ENCODE data around the gene BMP3.

BMP3 gene

DNA sequence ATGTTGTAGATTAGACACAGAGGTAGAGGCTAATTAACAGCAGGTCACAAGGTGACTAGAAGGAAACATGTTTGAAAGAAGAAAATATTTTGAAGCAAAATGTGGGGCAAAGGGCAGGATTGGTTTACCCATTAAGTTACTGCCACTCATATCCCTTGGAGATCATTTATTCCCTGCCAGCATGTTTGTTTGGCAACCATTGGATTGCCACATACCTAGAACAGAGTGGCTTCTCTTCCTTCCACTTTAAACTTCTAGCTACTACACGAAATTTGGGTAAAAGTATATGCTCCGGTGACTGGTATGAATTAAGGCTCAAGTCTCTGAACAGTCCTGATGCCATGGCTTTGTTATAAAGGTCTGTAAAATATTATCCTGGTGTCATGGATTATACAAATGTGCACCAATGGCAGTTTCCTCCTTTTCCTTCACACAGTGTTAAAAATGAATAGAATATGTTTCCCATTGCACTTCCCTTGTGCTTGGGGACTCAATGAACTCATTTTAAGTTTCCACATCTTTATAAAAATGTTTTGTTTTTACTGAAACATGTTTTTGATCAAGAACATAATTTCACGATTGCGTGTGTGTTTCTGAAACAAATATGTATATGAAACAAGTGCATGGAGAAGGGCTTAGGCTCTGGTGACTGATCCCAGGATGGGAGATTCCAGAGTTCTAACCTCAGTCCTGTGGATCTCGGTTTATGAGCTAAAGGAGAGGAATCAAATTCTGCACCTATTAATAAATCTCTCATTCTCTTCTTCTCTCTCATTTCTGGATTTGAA lies 12.3 kb downstream of the BMP3 start:
- no peak for DNase-seq (ENCODE audit: low read depth, low spot score)

DNA sequence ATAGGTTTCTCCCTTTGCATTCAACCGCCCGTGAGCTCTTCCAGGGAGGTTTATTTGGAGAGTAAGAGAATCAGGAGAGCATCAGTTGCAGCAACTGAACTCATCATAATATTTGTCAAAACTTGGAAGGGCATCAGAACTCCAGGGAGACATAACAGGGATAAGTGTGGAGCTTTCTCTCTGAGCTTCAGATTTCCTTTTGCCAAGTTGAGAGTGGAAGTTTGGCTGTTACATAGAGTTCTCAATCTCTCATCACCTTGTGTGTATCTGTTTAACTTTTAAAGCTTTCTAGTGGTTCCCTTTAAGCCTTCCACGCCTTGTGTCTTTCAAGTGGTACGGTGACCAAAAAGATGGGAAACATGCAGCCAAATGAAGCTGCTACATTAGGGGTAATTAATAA lies 18.8 kb downstream of the BMP3 start:
- DNase-seq (ENCODE audit: low read depth, low spot score) = no peak

DNA sequence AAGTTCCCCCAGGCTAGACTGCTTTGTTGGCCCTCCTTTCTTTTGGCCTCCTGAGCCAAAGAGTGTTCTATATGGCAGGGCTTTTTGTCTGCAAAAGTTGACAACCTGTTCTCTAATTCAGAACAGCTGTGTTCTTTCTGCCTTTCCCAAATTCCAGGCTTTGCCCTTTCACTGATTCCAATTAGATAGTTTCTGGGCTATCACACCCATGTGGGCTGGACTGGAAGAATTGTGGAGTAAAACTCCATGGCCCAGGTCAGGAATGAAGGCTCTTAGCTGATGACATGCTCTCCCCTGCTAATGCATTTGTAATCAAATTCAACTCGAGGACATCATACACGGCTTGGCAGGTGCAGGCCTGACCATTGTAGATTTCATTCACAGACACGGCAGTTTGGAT lies 19.4 kb downstream of the BMP3 start:
- no peak for DNase-seq (ENCODE audit: low read depth, low spot score)

DNA sequence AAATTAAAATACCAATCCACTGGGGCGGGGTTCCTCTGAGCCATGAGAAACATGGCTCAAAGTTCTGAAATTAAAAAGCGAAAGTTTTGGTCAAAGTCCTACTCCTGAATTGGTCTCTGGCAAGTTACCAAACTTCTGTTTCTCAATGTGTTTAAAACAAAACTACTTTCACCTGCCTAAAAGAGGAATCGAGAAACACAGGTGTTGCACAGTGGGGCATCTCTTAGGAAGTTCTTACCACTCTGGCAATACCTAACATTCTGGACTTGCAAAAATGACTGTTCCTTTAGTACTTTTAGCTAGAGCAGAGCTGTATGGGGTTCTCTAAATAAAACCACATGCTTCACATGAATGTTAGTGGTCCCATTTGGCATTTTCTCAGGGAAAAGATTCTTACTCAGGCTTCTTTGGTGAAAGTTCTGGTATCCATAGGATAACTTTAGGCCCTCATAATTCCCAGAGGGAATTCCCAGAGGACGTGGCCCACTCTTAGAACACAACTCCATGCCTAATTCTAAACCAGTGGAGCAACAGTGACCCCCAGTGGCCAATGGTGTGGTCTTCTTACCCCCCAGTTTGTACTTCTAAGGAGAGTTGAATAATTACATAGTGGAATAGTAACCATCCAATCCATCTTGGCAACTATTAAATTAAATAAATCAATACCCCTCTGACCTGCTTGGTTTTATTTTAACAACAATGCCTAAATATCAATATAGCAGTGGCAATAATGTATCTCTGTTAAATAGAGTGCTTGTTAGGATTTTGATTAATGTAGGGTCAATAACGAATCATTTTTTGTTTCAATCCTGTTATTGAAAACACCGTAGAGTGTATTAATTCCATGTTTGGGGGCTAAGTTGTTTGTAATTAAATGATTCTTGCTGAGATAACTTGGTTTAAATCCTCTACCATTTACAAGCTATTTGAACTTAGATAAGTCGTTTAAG lies 21.9 kb downstream of the BMP3 start:
- DNase-seq (ENCODE audit: low read depth, low spot score) = peak; percentile 53

DNA sequence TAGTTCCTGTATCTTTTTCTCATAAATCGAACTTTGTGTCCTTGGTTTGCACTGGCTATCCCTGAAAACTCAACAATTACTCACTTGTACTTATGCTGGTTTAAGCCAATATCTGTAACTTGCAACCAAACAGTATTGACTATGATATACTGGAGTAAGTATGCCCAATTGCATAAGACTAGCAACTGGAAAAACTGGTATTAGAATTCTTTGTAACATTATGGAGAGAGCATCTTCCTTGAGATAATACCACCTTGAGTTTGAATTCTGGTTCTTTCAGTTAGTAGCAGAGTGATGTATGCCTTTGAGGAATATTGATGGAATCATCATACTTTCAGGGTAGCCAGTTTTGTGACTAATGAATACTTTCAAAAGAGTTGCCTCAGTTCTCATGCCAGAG lies 28.1 kb downstream of the BMP3 start:
- DNase-seq (ENCODE audit: low read depth, low spot score) = no peak

DNA sequence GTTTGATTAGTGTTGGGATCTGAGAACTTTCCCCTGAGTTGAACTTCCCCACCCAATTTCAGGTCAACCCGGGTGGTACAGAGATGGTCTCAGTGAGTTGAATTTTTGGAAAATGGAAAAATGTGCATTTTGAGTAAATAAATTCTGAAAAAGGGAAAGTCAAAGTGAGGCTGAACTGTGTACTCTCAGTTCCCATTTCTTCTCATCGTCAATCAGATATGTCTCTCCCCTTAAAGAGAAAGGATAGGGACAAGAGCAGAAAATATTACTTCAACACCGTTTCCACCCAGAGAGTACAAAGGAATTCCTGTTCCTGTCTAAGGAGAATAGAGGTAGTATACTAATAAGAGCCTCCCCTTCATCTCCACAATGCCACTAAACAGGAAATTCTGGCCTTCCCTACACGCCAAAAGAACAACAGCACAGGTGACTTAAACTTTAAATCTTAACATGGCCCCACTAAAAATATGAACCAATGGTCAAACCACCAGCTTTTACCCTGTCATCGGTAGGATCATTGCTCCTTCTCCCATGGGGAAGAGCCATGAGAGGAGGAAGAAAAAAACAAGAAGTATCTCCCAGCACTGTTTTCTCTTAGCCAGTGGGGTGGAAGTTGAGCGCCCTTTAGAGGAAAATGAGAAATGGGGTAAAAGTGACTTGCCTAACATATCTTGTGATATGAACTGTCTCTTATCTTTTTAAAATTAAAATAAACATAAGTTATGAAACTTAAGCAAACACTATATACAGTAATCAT lies 30.3 kb downstream of the BMP3 start:
- DNase-seq (ENCODE audit: low read depth, low spot score) = no peak

DNA sequence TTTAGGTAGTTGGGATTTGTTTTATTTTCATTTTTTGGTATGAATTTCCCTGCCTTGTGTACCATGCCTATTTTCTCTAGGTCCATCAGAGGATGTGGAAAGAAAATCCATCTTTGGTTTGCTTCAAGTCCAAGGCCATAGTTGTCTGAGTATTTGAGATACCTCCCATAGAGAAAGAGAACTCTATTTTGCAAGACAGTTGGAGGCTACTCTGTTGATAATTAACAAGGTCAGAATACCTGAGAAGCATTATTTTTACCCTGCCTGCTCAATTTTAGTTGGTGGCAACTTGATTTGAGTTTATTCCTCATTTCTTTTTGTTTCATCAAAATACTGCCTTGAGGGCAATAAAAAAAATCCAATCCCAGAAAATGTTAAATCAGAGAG lies 30.8 kb downstream of the BMP3 start:
- DNase-seq (ENCODE audit: low read depth, low spot score) = no peak

DNA sequence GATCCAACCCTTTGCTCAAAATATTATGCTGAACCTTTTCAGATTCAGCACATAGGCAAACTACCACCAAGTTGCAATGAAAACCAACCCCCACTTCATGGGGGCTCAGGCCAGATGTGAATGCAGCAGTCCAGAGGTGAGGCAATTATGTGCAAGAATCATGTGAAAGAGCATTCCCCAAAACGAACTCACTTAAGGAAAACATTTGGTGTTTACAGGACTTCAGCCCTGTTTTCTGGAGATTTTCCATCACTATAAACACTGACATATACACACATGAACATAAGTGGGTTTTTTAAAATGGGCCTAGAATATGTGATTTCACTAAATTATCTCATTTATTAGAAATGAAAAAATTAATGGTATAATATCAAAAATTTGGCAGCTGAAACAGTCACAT lies 31.5 kb downstream of the BMP3 start:
- no peak for DNase-seq (ENCODE audit: low read depth, low spot score)

DNA sequence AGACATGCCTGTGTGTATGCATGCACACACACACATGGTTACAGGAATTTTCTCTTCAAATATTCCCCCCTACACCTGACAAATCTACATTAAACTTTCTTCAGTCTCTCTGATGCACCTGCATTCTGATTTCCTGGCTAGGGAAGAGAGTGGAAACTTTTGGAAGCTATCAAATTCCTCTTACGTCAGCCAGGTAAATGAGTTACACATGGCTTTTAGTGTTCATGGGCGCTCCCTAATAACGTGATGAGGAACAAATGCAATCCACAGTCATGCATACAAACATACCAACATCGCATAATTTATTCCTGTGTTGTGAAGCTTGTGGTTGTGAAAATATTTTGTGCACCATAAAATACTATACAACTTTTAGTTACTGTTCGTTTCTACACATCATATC lies 34.9 kb downstream of the BMP3 start:
- no peak for DNase-seq (ENCODE audit: low read depth, low spot score)

DNA sequence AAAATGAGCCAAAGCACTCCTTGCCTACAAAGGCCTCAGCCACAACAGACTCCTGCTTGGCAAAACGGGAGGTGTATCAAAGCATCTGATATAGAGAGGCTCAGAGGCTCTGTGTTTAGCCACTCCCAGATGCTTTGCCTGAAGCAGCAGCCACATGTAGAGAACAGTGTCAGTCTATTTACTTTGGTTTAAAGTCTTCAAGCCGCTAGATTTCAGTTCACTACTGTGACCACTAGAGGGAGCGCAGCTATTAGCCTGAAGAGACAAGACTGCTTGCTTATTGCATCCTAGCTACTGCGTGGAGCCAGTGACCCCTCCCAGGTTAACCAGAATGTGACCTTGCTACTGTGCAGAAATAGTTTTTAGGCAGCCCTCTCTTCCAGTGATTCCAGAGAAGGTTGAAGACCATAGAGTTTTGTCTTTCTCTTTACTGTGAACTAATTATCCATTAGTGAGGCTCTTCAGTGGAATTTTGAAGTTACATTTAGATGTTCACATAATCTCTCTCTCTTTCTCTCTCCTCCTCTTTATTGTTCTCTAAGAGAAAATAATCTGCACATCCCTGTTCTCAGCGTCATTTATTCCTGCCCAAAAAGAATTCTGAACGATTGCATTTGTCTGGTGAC lies 39.3 kb downstream of the BMP3 start:
- DNase-seq (ENCODE audit: low read depth, low spot score) = peak; percentile 85

DNA sequence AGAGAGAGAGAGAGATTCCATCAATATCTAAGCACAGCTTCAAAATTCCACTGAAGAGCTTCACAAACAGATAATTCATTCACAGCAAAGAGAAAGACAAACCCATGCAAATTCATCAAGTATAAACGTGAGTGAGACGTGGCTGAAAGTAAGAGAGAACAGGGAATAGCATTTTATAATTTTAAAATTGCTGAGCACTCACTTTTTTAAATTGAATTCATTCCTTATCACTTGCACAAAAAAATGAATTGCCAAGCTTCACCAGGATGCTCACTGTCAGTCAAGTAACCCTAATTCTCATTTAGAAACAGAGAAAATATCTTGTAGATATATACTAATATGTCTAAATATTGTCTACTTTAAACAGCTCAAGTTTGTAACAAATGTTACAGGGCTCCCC lies 40.5 kb downstream of the BMP3 start:
- DNase-seq (ENCODE audit: low read depth, low spot score) = no peak

DNA sequence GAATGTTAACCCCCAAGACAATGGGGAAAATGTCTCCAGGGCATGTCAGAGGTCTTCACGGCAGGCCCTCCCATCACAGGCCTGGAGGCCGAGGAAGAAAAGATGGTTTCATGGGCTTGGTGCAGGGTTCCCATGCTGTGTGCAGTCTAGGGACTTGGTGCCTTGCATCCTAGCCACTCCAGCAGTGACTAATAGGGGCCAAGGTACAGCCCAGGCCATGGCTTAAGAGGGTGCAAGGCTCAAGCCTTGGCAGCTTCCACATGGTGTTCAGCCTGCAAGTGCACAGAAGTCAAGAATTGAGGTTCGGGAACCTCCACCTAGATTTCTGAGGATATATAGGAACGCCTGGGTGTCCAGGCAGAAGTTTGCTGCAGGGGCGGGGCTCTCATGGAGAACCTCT lies 50.6 kb downstream of the BMP3 start:
- DNase-seq (ENCODE audit: low read depth, low spot score) = no peak

DNA sequence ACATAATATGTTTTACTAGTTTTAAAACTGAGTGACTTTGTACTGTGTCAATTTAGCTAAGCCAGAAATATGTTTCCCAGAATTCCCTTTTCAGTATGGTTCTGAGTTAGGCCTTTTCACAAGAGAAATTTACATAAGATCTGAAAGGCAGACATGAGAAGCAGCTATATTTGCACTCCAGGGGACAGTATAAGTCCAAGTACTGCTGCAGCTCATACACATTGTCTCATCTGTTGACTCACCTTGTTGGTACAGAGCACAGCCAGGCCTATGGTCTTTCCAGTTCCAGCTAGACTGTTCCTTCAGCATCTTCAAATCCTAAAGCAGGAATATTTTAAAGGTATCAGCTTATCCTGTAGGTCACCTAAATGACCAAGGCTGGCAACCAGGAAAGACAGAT lies 53.5 kb downstream of the BMP3 start:
- no peak for DNase-seq (ENCODE audit: low read depth, low spot score)

DNA sequence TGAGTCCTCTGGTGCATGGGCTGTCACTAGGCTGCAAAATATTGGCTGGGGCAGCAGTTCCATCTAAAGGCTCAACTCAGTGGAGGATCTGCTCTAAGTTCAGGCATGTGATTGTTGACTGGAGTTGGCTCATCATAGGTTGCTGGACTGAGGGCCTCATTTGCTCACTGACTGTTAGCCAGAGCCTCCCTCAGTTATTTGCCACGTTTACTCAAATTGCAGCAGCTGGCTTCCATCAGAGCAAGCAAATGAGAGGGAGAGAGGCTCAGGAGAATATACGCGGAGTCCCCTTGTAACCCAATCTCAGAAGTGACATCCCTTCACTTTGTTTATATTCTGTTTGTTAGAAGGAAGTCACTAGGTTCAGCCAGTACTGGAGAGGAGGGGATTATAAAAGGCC lies 54.1 kb downstream of the BMP3 start:
- no peak for DNase-seq (ENCODE audit: low read depth, low spot score)

DNA sequence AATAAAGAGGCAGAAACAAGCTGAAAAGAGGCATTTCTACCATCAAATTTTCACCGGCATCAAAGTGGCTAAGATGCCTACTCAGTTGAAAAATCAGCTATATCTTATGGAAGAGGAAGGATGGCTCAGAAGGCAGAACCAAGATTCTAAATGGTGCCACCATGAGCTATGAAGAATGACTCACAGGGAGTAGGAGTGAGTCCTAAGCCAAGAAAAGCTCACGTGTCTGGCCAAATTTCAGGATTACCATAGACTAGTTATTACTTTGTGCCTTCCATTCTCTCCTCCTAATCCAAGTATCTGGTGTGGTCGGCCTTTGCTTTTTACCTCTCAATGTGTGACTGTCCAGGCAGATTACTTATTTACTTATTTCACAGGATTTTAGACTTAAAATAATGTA lies 54.8 kb downstream of the BMP3 start:
- DNase-seq (ENCODE audit: low read depth, low spot score) = no peak

DNA sequence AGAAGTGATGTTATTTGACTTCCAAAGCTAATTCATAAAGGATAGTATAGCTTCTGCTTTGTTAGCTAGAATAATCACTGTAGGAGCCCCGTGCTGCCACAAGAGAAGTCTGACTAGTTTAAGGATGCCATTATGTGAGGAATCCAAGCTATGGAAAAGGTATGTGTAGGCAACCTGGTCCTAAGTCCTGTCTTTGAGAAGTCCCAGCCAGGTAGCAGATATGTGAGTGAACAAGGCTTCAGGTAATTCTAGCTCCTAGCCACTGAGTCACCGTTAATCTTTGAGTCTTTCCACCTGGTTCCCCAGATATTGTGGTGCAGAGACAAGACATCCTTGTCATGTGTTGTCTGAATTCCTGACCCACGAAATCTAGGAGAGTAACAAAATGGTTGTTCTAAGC lies 55.5 kb downstream of the BMP3 start:
- no peak for DNase-seq (ENCODE audit: low read depth, low spot score)

DNA sequence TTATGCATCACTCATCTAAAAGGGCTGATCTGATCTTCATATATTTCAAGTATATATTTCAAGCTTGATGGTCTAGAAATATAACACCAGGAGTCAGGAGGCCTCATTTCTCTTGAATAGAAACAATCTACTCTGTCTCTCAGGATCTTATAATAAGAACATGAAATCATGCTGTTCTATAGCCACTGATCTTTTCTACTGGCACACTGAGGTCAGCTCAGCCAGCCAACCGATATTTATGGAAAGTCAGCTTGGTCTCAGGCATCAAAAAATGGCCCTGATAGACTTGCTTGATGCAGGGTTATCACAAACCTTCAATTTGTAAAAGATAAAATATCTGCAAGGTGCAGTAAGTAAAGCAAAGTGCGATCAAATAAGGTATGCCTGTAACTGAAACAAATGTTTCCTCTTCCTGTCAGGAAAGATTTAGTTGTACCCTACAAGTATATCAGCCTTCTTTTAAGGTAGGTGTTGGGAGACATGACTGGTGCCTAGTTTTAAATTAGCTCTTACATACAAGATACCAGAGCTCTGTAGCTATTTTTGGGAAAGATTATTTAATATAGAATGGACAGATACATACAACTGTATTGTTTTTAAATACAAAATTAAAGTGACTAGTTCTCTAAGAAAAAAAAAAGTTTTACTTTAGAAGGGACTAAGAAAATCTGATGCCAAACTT lies 63.4 kb downstream of the BMP3 start:
- no peak for DNase-seq (ENCODE audit: low read depth, low spot score)

DNA sequence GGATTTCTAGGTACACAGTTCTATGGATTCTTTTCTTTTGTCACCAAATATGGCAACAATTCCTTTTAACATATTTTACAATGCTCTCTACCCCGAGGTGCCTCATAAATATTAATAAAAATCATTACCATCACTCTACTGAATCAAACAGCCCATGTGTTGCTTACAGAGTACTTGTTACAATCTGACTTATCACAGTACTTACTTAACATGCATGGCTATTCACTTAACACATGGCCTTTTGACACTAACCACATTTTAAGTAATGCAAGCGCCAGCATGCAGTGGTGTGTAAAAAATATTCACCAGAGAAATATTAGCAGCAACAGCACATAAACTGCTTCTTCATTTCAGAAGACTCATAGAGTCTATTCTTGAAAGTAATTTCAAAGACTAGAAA lies 64.9 kb downstream of the BMP3 start:
- DNase-seq (ENCODE audit: low read depth, low spot score) = no peak

DNA sequence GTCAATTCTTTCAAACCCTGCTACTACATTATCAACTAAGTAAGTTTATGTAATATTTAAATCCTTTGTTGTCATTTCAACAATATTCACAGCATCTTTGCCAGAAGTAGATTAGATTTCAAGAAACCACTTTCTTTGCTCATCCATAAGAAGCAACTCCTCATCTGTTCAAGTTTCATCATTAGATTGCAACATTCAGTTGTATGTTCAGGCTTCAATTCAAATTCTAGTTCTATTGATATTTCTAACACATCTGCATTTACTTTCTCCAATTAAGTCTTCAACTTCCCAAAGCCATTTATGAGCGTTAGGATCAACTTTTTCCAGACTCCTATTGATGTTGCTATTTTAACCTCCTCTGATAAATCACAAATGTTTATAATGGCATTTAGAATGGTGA lies 66.1 kb downstream of the BMP3 start:
- no peak for DNase-seq (ENCODE audit: low read depth, low spot score)

DNA sequence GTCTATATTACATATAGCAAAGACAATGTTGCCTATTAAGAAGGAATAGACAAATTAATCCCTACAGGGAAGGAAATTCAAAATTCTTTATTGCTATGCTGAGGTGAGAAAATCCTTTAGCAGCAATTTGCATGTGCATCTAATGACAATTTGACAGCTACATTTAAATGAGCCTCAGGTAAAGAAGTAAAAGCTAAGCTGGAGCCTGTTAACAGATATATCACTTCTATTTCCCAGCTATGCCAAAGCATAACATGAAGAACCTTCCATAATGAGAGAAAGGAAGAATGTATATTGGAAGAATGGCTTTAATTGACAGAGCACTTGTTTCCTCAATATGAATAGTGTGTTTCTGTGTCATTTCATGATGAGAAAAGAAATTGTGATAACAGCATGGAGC lies 71.6 kb downstream of the BMP3 start:
- DNase-seq (ENCODE audit: low read depth, low spot score) = no peak

DNA sequence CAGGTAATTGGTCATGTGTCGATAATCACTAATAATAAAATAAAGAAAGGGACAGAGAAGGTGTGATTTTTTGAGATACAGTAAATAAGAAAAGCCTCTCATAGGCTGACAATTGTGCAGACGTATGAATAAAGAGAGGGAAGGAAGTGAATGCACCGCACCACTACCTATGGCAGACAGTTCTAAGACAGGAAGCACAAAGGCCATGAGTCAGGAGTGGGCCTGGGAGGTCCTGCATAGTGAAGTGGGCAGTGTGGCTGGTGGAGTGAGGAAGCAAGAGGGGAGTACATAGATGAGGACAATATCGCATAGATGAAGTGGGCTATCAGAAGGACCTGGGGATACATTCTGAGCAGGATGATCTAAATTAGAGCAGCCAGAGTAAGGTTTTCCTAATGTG lies 75.6 kb downstream of the BMP3 start:
- no peak for DNase-seq (ENCODE audit: low read depth, low spot score)
